Hematopoietic multipotent progenitor cell treated with erythropoietin and hydrocortisone succinate and interleukin-3 and kit ligand, for 8 days (in vitro differentiated cells): ENCODE results near the gene LAMA4.
"Not testable (repeated sequence)": the region's sequence is repeated elsewhere in the genome, so short reads cannot be mapped to it uniquely, and the experiment has no call there.

ENCODE experiments used
- DNase-seq: peaks from one replicate; pipeline ENCODE4 v3.0.0-alpha.2; 2015

Gene LAMA4

DNA sequence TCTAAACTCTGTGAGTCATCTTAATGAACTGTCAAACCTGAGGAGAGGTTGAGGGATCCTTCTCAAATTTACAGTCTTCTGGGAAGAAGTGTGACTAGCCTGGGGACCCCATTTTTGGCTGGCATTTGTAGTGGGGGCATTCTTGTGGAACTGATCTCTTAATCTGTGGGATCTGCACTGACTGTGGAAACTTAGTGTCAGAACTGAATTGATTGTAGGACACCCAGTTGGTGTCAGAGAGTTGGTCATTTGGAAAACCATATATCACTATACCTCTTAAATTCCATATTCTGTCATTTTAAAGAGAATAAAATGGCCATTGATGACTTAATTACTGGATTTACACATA is 48.3 kb downstream of the LAMA4 start:
- DNase-seq: no peak

DNA sequence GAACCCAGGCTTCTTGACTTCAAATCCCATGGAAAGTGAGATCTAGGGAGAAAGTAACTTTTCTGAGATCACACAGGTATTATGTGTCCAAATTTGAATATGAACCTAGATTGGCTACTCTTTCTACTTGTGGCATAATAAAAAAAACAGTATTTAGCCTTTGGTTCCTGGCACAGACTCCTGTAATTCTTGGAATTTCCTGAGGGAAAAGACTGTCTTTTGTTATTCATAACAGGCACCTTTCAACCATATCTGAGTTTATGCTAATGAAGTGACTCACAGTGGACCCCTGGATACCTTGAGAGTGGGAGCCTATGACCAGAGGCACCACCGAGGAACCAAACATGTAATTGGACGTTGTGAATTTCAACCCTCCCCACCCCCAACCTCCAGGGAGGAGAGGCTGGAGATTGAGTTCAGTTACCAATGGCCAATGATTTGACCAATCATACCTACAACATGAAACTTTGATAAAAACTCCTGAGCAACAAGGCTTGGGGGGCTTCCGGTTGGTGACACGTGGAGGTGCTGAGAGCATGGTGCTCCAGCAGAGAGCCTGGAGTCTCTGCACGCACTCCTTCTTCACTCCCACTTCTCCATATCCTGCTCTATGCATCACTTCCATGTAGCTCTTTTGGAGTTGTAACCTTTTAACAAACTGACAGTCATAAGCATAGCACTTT is 48.8 kb downstream of the LAMA4 start:
- no peak for DNase-seq

DNA sequence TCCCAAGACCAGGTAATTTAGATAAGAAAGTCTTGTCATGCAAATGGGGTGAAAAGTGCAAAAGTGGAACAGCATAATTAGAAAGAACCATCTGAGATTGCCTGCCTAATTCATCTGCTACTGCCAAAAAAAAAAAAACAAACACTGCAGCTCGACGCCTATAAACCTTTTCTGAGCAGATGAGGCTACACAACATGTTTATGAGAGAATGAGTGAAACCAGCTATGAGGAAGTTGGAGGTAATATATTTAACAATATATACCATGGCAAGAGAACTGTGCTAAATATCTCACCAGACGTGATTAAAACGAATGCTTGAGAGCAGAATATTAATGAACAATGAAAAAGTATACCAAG is 50.0 kb downstream of the LAMA4 start:
- DNase-seq: no peak

DNA sequence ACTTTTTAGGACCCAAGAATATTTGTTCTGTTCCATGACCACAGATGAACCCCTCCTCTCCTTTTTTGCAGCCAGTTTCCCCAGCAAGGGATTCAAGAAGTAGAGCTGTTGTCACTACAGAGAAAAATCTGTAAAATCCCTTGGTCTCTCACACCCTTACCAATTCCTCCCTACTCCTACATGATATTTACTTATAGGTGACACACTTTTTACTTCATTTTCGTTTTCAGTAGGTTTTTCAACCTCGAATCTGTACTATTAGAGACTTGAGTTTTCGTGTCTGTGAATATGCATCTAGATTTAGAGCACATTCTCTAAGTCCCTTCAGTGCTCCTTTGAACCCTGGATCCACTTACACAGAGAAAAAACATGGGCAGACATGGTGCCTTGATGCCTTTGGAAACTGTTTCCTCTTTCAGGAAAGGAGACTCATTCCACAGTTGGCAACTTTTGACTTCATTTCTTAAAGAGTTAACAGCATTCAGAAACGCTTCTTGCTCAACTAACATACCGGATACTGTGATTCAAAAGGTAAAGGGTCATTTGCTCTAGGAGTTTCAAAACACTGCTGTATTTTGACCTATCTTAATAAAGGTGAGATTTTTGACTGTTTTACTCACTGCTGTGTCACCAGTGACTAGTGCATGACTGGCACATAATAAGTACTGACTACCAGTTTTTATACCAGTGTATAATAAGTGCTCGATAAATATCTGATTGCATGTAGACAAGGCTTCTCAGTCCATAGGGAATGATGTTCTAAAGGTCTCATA is 50.6 kb downstream of the LAMA4 start:
- no peak for DNase-seq

DNA sequence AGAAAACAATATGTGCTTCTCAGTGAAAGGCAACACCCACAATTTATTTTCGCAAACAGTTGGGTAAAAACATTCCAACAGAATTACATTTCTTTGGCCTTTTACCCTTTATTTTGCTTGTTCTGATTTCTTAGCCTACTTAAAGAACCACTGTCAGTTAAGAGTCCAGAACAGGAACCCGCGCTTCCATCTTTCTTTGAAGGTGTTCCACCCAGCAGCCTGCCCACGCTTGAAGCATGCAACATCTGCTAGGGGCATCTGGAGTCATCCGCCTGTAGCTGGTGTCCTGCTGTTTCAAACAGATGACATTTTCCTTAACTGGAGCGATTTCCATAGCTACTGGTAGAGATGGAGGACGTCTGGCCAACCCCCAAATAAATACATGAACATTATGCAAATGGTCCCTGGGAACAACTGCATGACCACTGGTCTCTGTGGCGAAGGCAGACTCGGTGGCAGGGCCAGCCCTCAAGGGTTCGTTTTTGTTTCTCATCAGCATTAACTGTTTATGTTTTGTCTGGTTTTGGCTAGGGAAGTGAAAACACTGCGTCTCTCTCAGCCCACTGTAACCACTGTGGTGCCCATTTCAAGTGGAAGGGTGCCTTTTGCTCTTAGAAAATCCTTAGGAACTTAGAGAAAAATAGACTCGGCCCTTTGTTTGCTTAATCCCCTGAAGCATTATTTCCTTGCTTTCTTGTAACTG is 51.6 kb downstream of the LAMA4 start:
- no peak for DNase-seq

DNA sequence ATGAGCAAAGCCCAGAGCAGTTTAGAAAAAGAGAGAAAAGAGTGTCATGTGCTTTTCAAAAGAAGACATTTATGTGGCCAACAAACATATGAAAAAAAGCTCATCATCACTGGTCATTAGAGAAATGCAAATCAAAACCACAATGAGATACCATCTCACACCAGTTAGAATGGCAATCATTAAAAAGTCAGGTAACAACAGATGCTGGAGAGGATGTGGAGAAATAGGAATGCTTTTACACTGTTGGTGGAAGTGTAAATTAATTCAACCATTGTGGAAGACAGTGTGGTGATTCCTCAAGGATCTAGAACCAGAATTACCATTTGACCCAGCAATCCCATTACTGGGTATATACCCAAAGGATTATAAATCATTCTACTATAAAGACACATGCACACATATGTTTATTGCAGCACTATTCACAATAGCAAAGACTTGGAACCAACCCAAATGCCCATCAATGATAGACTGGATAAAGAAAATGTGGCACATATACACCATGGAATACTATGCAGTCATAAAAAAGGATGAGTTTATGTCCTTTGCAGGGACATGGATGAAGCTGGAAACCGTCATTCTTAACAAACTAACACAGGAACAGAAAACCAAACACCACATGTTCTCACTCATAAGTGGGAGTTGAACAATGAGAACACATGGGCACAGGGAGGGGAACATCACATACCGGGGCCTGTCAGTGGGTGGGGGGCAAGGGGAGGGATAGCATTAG is 54.0 kb downstream of the LAMA4 start:
- not testable (repeated sequence) for DNase-seq

DNA sequence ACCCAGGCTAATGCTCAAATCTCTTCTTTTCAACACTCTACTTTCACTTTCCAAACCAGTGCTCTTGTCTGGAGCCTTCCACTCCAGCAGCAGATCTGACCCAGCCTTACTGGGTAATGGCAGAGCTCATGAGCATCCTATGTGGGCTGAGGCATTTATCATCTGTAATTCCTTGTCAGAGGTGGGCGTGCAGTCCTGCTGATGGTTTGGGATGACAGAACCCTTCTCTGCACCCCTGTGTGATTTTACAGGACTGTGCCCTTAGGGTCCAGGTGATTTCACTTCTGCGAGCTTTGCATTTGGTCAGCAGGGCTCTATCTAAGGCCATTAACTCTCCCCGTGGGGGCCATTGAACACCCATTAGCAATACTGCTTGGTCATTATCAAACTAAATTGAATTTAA is 55.4 kb downstream of the LAMA4 start:
- no peak for DNase-seq

DNA sequence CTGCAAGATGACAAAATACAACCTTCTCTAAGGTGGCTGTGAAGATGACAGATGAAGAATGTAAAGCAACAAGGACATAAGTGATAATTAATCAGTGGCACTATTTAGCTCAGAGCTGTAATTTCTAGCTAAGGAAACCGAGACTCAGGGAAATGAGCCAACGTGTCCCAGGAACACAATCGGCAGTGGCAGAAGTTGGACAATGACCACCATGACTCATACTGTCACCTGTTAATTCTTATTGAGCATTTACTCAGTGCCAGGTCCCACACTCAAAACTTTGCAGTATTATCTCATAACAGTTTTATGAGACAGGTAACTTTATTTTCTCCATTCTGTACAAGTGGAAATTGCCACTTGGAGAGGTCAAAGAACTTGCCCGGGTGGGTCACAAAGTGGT is 55.8 kb downstream of the LAMA4 start:
- DNase-seq: no peak

DNA sequence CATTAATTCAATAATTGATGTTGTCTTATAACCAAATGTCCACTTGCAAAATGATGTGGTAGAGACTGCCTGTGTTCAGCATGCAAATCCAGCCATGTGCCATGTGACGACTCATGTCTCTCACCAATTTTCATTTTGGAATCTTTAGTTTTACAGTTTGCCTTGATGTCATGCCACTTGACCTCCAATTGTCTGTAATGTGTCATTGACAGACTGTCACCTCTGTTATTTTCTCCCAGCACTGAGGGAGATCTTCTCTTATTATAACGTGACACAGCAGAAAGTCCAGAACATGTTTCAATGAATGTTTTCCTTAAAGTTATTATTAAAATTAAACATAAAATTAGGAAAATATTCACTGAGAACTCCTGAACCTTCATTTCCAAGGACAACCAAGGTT is 56.7 kb downstream of the LAMA4 start:
- no peak for DNase-seq

DNA sequence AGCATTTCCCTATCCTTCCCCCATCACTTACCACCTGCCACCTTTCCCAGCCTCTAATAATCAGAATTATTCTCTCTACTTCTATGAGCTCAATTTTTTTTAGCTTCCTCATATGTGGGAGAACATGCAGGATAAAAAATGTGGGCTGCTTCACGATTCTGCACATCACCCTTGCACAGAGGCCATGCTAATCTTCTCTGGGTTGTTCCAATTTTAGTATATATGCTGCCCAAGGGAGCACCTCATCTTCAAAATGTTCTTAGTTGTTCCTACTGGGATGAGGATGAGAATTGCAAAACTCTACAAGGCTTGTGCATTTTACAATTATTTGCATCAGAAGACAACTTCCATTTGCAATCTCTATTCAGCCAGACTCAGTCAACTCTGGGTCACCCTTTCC is 58.1 kb downstream of the LAMA4 start:
- DNase-seq: no peak

DNA sequence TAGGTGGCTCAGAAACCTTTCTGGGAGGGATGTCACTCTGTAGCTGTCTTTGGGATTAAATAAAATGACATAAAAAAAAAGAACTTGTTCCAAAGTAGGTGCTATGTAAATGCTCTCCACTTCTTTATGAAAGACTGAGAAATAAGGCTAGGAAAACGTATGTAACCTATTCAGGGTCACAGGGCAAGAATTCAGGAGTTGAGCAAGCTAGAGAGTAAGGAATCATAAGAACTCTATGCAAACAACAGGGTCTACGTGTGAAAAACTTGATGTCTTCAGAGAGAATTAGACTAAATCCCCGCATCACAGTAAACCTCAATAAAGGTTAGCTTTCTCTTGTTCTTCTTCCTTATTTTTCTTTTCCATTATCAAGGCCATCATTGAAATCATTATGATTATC is 59.2 kb downstream of the LAMA4 start:
- no peak for DNase-seq

DNA sequence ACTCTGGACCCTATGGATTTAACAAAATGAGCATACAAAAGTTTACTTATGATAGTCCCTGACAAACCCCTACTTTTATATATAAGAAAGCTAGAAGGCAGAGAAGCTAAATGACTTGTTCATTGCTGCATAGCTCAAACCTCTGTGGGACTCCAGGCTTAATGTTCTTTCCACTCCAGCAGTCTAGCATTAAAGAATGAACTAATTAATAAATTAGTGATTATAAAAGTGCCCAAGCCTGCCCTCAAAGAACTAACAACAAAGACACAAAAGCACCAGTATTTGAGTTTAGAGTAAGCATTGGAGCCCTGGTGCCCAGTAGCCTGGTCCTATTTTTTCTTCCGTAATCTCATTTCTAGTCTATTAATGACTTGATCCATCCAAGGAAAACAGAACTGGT is 59.9 kb downstream of the LAMA4 start:
- no peak for DNase-seq

DNA sequence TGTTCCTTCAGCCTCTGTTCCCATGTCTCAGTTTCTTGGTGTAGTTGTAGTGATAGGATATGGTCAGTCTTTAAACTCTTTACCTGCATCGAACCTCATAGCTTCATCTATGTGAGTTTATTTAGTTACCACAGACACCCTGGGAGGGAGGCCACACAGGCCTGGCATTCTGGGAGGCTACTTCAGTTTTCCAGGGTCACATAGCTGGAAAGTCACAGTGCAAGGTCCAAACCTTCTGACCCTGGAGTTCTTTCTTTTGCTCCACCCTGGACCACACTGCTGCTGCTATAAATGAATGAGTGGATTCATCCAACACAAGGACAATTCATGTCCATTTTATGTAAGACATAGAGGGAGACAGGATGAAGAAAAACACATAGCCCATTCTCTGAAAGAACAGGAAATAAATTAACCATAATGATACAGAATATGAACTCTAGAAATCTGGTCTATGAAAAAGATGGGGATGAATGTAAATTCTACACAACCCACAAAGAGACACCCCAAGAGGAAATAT is 60.8 kb downstream of the LAMA4 start:
- DNase-seq: no peak

DNA sequence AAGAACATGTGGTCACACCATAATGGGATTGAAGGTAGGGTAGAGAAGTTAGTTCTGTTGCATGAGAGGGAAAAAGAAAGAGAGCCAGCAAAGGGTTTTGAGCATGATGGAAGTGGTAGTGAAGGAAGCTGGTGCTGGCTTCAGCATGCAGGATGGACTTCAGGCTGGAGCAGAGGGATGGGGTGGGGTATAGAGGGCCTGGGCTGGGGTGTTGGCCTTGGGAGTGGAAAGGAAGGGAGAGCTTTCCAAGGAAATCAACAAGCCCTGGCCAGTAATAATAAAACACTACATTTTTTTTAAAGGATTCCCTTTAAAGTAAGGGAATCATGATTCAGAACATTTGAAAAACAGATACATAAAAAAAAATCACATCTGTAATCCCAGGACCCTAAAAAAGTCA is 61.2 kb downstream of the LAMA4 start:
- DNase-seq: no peak

DNA sequence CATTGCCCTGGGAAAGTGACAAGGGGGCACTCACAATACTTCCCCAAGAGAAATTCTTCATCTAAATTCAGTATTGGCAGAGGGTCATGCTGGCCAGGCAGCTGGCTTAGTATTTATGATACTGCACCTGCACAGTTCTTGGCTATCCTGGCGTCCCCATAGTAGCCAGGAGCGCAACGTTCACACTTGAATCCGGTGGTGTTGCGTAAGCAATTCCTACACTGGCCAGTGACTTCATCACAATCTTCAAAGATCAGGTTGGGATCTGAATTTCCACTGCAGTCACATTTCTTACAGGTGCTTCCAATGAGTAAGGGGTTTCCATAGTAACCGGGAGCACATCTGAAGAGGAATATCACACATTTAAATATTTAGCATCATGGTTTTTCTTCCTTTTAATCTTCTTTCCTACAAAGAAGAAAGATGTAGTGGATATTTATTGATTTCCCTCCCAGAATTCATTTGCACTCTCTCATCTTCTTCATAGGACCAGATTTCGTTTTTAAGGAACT is 62.8 kb downstream of the LAMA4 start:
- no peak for DNase-seq

DNA sequence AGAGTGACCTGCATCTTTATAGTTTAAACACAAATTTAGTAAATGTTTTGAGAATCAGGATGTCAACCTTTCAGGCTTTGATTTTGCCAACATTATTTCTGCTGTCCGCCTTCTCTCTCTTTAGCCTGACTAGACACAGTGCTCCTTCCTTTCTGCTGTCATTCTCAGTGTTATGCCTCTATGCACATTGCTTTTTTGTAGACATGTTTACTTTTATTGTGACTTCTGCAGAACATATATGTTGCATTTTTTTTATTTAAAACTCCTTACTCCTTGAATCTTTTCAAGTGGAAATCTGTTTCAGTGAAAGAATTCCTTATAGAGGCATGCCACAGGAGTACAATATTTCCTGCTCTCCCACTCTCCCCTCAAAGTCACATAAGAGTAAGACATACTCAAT is 64.2 kb downstream of the LAMA4 start:
- DNase-seq: no peak

DNA sequence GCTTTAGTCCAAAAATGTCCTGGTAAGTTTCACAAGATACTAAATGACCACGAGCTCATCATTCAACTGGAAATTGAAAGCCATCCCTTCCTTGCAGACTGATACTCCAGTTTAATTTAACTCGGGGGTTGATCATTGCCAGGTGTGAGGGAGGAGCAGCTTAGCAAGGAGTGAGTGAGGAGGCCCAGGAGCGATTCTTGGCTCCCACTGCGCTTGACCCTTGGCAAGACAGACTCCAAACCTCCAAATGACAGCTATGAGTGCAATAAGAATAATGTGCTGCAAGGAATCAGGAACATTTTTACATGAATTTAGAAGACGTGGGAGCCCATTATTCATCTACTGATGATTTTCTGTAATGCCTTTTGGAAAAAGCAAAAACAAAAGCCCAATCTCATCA is 64.9 kb downstream of the LAMA4 start:
- no peak for DNase-seq

DNA sequence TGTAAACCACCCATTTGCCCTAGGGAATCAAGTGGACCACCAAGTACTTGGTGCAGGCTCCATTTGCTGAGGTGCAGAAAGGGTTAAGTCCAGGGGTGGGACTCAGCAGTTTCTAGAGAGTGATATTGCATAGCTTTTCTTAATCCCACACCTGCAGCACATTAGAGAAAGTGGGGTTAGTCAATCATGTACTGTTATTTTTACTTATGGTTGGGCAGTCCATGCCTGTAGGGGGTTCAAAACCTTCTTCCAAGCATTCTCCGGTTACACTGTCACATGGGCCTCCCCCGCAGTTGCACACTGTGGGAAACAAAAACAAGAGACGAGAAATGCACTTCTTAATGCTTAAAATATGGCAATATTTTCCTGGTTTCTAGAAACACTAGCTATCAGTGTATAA is 65.5 kb downstream of the LAMA4 start:
- DNase-seq: no peak

DNA sequence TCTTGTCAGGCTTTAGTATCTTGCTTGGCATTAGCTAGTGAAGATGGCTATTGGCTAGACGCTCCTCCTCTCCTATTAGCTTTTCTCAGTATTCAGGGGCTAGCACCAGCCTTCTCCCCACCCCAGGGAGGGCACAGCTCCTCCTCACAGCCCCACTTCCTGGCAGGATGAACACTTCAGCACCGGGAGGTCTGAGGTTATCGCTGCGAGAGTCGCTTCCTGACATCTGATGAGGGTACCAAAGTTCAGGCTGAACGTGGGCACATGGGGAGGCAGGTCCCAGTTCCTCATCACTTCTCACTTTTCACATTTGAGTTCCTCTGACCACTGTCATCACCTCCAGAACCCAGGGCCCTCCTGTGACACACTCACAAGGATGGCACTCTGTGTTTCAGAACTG is 66.6 kb downstream of the LAMA4 start:
- no peak for DNase-seq

DNA sequence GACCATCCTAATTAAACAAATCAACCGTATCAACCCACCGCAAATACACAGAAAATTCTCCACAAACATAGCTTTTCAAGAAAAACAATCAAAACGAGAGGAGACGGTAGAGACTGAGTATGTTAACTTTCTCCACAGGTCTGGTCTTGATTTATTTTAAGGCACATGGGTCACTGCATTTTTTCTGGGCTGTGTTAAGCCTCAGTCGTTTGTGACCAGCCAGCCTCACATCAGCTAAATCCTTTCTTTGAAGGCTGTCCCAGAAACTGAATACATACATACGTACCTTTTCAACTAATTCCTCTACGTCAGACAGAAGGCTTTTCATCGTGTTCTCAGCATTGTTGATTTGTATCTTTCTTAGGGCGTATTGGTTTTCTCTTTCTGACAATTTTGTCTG is 69.4 kb downstream of the LAMA4 start:
- DNase-seq: no peak

DNA sequence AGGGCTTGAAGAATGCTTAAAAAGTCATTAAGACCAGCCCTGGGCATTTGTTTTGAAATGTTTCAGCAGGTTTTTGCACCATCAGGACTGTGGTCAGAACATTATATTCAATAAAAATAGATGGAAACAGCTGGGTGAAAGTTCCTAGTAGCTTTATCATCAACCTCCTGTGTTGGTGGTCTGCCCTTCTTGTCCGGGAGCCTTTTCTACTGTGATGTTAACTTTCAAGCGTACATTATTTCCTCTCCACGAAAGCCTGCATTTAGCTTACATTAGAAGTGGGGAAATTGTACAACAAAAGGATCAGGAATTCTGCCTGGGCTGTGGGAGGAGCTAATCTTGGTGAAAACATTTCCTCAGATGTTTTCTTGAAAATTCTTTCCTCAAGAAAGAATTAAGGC is 71.1 kb downstream of the LAMA4 start:
- no peak for DNase-seq

DNA sequence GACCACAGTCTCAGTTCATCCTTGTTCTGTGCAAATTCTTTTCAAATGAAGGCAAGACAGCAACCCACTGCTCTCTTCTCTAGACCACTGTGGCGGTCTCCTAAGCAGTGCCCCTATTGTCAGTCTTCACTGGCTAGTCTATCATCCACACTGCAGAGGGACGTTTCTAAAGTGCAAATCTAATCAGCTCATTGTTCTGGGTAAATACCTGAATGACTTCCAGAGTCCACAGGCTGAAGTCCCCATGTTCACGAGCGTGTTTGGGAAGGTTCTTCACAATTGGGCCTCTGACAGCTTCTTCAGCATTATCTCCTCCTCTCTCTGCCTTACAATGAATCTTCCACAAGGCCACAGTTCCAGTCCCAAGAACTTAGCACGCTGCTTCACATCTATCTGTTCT is 73.2 kb downstream of the LAMA4 start:
- DNase-seq: no peak

DNA sequence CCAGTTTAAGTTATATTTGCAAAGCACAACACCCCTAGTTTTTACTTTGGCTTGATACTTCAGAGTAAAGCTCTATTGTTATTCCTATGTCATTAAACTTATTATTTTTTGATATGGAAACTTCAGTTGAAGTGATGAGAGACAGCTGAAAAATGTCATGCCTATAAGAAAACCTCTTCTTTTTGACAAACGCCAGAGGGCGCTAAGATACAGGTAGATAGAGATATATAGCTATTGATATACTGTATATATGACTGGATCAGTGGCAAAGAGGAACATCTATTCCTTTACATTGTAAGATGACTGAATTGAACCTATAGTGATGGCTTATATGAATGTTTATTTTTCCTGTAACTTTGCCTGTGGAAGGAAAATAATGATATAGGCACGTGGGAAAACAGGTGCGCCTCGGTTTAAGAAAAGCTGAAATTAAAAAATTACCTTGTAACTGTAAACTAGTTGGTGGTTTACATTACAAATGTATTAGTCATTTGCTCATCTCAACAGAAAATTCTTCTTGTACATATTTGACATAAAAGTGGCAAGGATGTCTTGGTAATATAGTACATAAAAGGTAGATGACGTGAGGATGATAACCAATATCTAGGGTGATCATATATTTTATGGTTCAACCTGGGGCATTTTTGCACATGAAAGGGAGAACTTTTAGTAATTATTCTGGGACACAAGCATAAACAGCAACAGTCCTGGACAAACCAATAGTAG is 74.1 kb downstream of the LAMA4 start:
- DNase-seq: peak; percentile 86
